HEK293T (cell line): ENCODE measurements around the gene LKAAEAR1.

ENCODE experiments used
- ELF4 ChIP-seq: fragments of 450-650 bp; IDR thresholded peaks from 2 replicates; pipeline ENCODE4 v1.6.1; 2017; ENCODE audit warnings: antibody characterized with exemption
- NFRKB ChIP-seq: fragments of 450-650 bp; IDR thresholded peaks from 2 replicates; pipeline ENCODE4 v1.6.1; 2016; ENCODE audit warnings: mild to moderate bottlenecking, moderate library complexity
- SP1 ChIP-seq: fragments of 450-650 bp; IDR thresholded peaks from 2 replicates; pipeline ENCODE4 v1.6.1; 2017
- TARDBP ChIP-seq: fragments of 450-650 bp; IDR thresholded peaks from 2 replicates; pipeline ENCODE4 v1.6.1; 2016
- TF ChIP-seq, protein P1 (sequence below): fragments of 450-650 bp; IDR thresholded peaks from 2 replicates; pipeline ENCODE4 v1.6.1; 2016

DNA sequence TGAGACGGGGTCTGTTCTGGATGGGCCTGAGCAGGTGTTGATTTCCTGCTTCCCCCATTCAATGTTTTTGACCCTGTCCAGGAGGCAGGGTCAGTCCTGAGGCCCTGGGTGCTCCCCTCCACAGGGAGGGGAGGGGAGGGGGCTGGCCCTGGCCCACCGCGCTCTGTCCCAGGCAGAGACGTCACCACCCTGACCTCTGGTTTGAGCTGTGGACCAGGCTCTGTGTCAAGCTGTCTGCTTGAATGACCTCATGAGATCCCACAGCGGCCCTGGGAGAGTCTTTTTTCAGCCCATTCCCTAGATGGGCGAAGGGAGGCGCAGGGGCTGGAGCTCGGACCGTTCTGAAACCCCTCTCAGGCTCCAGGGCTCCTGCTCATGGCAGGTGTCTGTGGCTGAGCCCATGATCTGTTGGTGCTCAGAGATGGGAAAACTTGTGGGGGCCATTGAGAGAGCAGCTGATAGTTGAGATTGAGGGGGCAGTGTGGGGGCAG lies 8.9 kb upstream of the LKAAEAR1 start:
- TF ChIP-seq SP1 = no peak
- no peak for TF ChIP-seq ELF4
- no peak for TF ChIP-seq TARDBP
- TF ChIP-seq, protein P1, sequence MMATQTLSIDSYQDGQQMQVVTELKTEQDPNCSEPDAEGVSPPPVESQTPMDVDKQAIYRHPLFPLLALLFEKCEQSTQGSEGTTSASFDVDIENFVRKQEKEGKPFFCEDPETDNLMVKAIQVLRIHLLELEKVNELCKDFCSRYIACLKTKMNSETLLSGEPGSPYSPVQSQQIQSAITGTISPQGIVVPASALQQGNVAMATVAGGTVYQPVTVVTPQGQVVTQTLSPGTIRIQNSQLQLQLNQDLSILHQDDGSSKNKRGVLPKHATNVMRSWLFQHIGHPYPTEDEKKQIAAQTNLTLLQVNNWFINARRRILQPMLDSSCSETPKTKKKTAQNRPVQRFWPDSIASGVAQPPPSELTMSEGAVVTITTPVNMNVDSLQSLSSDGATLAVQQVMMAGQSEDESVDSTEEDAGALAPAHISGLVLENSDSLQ = no peak
- no peak for TF ChIP-seq NFRKB
